ENCODE measurements around the gene PAGE5. TPM values are rescaled to one million over a fixed set of nuclear protein-coding genes. Genes with fewer than 3 reads are reported as not detected.

PAGE5 gene
- total RNA-seq, 2 donors from 2014 or later = 0.93 TPM; not detected in 1

Other genes with a start within 250 kb of the PAGE5 start
- gene PFKFB1, start 226.2 kb upstream of the PAGE5 start, total RNA-seq = 1 to 10 TPM; 1.6 TPM
- gene APEX2, start 220.0 kb upstream of the PAGE5 start, total RNA-seq = 10 to 100 TPM; 21.3 to 26.6 TPM
- gene ALAS2, start 189.4 kb upstream of the PAGE5 start, total RNA-seq = not detected
- gene PAGE2B, start 145.3 kb upstream of the PAGE5 start, total RNA-seq = 1 to 10 TPM in 1 of 2 donors, under 1 TPM in 1; 0.74 to 1.1 TPM
- not detected for gene PAGE2, start 131.3 kb upstream of the PAGE5 start, total RNA-seq
- gene PAGE3, start 44.6 kb downstream of the PAGE5 start, total RNA-seq = not detected
- gene MAGEH1, start 231.8 kb downstream of the PAGE5 start, total RNA-seq = 10 to 100 TPM; 18.9 to 20.6 TPM

All from activated T-cell treated with anti-CD3 and anti-CD28 coated beads, Interleukin-2, amount 50 U/mL, for 72 hours (primary cell).